Uterus (tissue), 2 donors: ENCODE results near the gene EXOSC5.

Source experiments
- POLR2A ChIP-seq, 2 donors: fragments of 450-650 bp; IDR thresholded peaks; one replicate each; pipeline ENCODE4 v1.6.1; 2016; ENCODE audit warnings: antibody characterized with exemption in 2 of 2, mild to moderate bottlenecking in 1 of 2, moderate library complexity in 1 of 2
- TF ChIP-seq, protein P1 (sequence below), 4 experiments: fragments of 200-600 bp in 2 of 4; fragments of 450-650 bp in 2 of 4; sonication (generic) in 2 of 4; IDR thresholded peaks; one replicate each; pipeline ENCODE4 v1.5.1; 2016 to 2019; ENCODE audit warnings: antibody characterized with exemption in 4 of 4, mild to moderate bottlenecking in 2 of 4, moderate library complexity in 1 of 4

DNA sequence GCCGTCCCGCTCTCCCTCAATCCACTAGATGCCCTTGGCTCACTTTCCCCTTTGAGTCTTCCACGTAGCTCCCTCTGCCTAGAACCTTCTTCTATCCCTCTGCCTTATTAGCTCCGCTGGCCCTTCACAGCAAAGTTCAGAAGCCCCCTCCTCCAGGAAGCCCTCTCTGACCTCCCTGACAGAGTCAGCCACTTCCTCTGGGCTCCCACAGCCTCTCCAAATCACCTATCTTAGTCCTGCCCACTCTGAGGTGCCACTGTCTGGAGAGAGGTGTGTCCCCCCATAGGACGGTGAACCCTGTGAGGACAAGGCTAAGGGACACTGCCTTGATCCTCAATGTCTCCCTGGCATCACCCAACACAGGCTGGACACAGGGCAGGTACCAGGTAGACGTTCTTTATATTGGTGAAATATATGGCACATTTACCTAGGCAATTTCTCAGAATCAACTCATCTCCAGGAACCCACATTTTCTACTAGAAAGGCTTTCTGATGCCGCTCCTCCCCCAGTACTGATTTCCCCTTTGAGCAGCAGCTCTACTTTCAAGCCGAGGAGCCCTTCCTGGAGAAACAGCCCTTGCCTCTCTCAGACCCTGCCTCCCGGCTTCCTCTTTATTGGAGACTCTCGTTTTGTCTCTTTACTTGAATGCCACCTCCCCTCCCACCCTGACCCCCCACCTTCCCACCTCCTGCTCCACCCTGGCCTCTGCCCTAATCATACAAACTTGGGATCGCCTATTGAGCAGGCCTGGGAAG is 40.0 kb downstream of the EXOSC5 start:
- TF ChIP-seq, protein P1, sequence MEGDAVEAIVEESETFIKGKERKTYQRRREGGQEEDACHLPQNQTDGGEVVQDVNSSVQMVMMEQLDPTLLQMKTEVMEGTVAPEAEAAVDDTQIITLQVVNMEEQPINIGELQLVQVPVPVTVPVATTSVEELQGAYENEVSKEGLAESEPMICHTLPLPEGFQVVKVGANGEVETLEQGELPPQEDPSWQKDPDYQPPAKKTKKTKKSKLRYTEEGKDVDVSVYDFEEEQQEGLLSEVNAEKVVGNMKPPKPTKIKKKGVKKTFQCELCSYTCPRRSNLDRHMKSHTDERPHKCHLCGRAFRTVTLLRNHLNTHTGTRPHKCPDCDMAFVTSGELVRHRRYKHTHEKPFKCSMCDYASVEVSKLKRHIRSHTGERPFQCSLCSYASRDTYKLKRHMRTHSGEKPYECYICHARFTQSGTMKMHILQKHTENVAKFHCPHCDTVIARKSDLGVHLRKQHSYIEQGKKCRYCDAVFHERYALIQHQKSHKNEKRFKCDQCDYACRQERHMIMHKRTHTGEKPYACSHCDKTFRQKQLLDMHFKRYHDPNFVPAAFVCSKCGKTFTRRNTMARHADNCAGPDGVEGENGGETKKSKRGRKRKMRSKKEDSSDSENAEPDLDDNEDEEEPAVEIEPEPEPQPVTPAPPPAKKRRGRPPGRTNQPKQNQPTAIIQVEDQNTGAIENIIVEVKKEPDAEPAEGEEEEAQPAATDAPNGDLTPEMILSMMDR (IDR thresholded peaks at IDR 0.05): no peak
- TF ChIP-seq POLR2A (IDR thresholded peaks at IDR 0.05): no peak
